A549 (cell line): ENCODE data around the gene LAMA3.

Source experiments
- ATOH8 ChIP-seq: fragments of 250-450 bp; sonication (Bioruptor Pico); IDR thresholded peaks from 2 replicates; pipeline ENCODE4 v1.5.0; 2020; ENCODE audit warnings: low read depth, mild to moderate bottlenecking, moderate library complexity
- BHLHE40 ChIP-seq: IDR thresholded peaks from 2 replicates; pipeline ENCODE4 v1.6.1; 2012; ENCODE audit warnings: low read depth, low read length, inconsistent platforms
- CEBPB ChIP-seq, 2 experiments: fragments of >200 bp in 1 of 2; sonication (Bioruptor Twin) in 1 of 2; formaldehyde crosslinking in 1 of 2; IDR thresholded peaks; 2 replicates each; pipeline ENCODE4 v1.6.1; 2012 to 2016
- CTCF ChIP-seq: fragments of >200 bp; sonication (Bioruptor Twin); formaldehyde crosslinking; IDR thresholded peaks from 3 replicates; pipeline ENCODE4 v1.5.1; 2016
- PBX3 ChIP-seq: IDR thresholded peaks from 2 replicates; pipeline ENCODE4 v1.6.1; 2012
- POLR2A ChIP-seq: IDR thresholded peaks from 2 replicates; pipeline ENCODE4 v1.6.1; 2012; ENCODE audit warnings: mild to moderate bottlenecking, low read length
- POLR2AphosphoS2 ChIP-seq: conservative IDR thresholded peaks from 2 replicates; pipeline ENCODE4 v1.6.1; 2012; ENCODE audit warnings: low read length, improper control_type of control experiment, inconsistent platforms
- RFX5 ChIP-seq: fragments of 450-650 bp; IDR thresholded peaks from 2 replicates; pipeline ENCODE4 v1.7.1; 2014; ENCODE audit warnings: antibody characterized with exemption, mild to moderate bottlenecking, moderate library complexity
- TP53 ChIP-seq: fragments of 250-450 bp; sonication (Bioruptor Pico); IDR thresholded peaks from 2 replicates; pipeline ENCODE4 v1.5.0; 2021; ENCODE audit warnings: mild to moderate bottlenecking, moderate library complexity

GRCh38 chr18:23756590-23757436 is 67.6 kb downstream of the LAMA3 start:
- TF ChIP-seq POLR2AphosphoS2 (no peak), RFX5 (no peak), TP53 (CRISPR knock-in tag) (no peak), CTCF (no peak), PBX3 (no peak), POLR2A (no peak), BHLHE40 (no peak), CEBPB (IDR thresholded peaks at IDR 0.05) (no peak), ATOH8 (CRISPR knock-in tag) (no peak)
